ENCODE measurements around the gene SHROOM2.
"Not testable (repeated sequence)": the region's sequence is repeated elsewhere in the genome, so short reads cannot be mapped to it uniquely, and the experiment has no call there.

SHROOM2 gene, protein sequence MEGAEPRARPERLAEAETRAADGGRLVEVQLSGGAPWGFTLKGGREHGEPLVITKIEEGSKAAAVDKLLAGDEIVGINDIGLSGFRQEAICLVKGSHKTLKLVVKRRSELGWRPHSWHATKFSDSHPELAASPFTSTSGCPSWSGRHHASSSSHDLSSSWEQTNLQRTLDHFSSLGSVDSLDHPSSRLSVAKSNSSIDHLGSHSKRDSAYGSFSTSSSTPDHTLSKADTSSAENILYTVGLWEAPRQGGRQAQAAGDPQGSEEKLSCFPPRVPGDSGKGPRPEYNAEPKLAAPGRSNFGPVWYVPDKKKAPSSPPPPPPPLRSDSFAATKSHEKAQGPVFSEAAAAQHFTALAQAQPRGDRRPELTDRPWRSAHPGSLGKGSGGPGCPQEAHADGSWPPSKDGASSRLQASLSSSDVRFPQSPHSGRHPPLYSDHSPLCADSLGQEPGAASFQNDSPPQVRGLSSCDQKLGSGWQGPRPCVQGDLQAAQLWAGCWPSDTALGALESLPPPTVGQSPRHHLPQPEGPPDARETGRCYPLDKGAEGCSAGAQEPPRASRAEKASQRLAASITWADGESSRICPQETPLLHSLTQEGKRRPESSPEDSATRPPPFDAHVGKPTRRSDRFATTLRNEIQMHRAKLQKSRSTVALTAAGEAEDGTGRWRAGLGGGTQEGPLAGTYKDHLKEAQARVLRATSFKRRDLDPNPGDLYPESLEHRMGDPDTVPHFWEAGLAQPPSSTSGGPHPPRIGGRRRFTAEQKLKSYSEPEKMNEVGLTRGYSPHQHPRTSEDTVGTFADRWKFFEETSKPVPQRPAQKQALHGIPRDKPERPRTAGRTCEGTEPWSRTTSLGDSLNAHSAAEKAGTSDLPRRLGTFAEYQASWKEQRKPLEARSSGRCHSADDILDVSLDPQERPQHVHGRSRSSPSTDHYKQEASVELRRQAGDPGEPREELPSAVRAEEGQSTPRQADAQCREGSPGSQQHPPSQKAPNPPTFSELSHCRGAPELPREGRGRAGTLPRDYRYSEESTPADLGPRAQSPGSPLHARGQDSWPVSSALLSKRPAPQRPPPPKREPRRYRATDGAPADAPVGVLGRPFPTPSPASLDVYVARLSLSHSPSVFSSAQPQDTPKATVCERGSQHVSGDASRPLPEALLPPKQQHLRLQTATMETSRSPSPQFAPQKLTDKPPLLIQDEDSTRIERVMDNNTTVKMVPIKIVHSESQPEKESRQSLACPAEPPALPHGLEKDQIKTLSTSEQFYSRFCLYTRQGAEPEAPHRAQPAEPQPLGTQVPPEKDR (N-terminal part only)

DNA sequence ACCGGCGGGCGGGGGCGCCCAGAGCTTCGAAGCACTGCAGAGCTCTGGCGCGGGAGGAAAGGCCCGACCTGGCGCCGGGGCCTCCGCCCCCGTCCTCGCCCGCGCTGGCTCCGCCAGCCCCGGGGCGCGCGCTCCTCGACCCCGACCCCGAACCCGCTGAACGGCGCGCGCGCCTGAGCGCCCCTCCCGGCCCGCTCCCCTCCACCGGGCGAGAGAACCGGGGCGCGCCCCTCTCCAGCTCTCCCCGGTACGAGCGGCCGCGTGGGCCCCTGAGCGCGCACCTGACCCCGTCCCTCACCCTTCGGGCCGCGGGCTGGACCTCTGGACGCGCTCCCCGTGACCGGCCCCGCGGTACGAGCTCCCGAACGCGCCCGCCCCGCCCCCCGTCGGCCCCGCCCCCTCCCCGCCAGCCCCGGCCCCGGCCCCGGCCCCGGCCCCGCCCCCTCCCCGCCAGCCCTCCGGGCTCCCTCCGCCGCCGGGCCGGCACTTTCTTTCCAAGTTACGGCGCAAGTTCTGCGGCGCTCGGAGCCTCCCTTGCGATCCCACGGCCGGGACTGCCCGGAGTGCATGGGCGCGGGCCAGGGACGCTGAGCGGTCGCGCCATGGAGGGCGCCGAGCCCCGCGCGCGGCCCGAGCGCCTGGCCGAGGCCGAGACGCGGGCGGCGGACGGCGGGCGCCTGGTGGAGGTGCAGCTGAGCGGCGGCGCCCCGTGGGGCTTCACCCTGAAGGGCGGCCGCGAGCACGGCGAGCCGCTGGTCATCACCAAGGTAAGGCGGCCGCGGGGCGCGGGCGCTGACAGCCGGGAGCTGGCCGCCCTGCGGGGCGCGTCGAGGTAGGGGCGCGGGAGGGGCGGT lies at the start of gene SHROOM2:
SHROOM2 (plus strand) TSS at position 486 of the 854 bp plus-strand sequence; CDS start at position 603, 117 bp downstream.
- no peak for DNase-seq (ENCODE audit: low read depth in 1 of 2, low spot score in 1 of 2)

DNA sequence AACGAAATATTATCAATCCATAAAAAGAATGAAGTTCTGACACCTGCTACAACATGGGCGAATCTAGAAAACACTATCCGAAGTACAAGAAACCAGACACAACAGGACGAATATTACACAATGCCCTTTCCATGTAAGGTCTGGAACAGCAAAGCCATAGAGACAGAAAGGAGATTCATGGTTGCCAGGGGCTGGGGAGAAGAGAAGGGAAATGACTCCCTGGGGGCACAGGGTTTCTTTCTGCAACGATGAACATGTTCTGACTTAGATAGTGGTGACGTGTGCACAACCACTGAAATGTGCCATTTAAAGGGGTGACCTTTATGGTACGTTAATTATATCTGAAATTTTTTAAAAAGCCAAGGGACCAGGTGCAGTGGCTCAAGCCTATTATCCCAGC lies 48.9 kb upstream of the SHROOM2 start:
- DNase-seq (ENCODE audit: low read depth in 1 of 2, low spot score in 1 of 2) = no peak

DNA sequence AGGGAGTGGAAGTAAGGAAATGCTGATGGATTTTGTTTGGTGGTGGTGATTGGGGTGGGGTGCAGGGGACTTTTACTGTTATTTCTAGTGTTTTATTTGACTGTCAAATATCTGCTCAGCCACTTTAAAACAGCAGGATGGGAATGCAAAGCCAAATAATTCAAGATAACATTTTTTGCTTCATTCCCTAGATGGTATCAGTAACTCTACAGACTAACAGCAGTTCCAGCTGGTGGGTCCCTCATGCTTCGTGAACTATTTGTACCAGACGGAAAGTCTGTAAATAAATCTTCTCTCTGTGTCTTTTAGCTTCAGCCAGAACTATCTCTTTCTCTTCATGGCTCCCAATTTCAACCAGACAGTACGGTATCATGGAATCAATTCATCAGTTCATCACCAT lies 48.1 kb upstream of the SHROOM2 start:
- DNase-seq (ENCODE audit: low read depth in 1 of 2, low spot score in 1 of 2) = no peak

DNA sequence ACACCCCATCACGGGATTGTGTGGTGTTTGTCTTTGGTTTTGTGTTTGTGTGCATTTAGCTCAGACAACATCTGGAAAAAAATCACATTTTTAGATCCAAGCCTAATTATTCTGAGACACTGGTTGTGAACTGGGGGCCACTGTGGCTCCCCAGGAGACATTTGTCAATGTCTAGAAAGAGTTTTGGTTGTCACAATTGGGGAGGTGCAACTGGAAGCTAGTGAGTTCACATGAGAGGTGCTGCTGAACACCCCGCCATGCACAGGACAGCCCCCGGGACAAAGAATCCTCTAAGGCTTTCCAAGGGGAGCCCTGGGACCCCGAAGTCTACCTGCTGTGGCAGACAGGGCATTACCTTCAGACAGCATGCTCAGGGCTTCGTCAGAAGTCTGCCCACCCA lies 47.1 kb upstream of the SHROOM2 start:
- no peak for DNase-seq (ENCODE audit: low read depth in 1 of 2, low spot score in 1 of 2)

DNA sequence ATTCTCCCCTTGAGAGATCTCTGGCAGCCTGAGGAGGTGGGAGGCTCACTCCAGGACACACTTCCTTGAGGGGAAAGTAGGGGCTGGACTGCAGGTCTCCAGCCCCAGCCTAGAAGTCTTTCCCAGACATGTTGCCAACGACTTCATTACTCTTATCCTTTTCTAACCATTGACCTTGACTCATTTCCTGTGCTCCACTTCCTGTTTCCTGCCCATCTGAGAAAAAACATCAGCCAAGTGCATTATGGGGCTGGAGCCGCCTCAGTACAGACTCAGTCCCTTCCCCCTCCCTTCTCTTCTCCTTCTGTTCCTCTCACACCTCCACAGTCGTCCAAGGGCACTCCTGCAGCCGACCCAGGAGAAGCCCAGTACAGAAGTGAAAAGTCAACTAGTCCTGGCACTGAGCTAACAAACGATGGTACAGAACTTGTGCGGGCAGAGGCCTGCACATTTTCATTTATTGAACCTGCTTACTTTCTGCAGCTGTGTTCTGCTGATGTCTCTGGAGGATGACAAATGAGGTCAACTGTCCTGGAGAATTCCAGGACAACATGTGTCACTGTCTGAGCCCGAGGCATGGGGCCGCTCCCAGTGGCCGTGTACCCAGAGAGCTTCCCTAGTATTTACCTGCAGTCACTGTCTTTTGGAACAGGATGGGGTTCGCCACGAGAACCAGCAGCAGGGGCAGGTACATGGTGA lies 40.7 kb upstream of the SHROOM2 start:
- DNase-seq (ENCODE audit: low read depth in 1 of 2, low spot score in 1 of 2) = no peak

DNA sequence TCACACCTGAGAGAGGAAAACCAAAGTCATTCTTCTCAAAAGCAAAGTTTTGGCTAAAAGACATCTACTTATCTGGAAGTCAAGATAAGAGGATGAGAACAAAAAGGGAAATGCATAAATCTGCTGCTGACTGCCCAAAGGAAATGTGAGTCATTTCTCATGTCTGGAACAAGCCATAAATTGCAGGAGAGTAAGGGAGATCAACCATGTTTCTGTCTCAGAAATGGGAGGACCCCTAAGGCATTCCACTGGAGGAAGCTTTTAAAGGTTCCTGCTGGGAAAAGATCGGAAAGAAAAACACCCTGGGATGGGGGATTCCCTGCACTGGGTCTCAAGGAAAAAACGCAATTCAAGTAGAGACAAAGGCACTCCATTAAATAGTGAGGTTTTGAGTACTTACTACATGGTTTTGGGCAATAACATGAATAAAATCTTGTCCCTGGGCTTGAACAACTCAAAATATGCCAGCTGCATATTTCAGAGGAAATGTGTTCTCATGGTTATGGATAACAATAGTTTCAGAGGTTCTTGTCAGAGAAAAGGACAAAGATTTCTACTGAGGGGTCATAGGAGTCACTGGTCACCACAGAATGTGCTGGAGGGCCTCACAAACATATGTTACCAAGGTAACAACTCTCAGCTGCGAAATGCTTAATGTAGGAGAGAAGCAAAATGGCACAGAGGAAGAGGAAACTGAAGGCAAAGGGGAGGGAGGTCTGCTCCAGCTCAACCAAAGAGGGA lies 39.9 kb upstream of the SHROOM2 start:
- DNase-seq (ENCODE audit: low read depth in 1 of 2, low spot score in 1 of 2) = no peak

DNA sequence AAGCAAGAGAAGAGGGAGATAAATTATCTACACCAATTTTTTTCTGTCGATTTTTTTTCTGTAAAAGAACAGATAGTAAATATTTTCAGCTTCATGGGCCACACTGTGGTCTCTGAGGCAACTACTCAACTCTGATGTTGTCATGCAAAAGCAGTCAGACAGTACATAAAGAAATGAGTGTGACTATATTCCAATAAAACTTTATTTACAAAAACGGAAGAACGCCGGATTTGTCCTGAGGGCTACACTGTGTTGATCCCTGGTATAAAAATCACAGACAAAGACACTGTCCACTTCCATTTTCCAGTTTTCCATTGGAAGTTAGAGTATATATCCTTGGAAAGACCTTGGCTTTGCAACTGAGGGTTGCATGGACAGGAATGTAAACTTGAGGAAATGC lies 38.6 kb upstream of the SHROOM2 start:
- DNase-seq (ENCODE audit: low read depth in 1 of 2, low spot score in 1 of 2) = no peak

DNA sequence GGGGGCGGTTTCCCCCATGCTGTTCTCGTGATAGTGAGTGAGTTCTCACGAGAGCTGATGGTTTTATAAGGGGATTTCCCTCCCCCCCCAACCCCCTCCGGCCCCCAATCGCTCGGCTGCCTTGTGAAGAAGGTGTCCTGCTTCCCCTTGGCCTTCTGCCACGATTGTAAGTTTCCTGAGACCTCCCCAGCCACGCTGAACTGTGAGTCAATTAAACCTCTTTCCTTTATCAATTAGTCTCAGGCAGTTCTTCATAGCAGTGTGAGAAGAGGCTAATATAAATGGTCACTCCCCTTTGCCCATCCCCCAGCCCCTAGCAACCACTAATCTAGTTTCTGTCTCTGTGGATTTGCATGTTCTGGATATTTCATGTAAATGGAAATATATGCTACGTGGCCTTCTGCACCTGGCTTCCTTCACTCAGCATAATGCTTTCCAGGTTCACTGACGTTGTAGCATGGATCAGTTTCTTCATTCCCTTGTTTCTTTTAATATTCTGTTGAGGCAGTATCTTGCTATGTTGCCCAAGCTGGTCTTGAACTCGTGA lies 37.0 kb upstream of the SHROOM2 start:
- DNase-seq (ENCODE audit: low read depth in 1 of 2, low spot score in 1 of 2) = no peak

DNA sequence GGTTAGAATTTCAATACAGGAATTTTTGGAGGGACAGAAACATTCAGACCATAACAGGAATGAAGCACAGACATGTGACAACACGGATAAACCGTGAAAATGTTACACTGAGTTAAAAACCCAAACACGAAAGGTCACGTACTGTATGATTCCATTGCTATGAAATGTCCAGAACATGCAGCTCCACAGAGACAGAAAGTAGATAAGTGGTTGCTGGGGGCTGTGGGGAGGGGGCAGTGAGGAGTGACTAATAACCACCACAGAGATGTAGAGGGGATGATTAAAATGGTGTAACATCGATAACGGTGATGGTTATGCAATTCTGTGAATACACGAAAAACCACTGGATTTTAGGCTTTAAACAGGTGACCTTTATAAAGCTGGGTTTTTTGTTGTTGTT lies 28.9 kb upstream of the SHROOM2 start:
- no peak for DNase-seq (ENCODE audit: low read depth in 1 of 2, low spot score in 1 of 2)

DNA sequence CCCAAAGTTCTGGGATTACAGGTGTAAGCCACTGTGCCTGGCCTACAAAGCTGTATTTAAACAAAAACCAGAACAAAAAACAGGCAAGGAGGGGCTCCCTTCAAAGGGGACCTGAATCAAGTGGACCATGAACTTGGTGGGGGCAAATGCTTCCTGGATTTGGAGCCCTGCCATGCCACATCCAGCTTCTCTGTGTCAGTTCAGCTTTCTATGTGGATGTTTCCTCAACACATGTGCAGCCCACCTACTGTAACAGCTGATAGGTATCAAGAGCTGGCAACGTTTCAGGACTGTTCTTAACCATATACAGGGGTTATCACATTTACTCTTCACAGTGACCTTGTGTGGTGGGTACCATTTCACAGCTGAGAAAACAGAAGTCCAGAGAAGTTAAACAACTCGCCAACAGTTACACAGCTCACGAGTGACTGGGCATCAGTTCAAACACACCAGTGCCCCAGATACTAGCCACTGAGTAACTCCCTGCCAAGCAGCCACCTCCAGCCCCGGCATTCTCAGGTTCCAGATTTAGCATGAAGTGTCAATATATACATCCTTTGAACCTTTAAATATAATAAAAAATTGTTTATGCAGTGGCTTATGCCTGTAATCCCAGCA lies 28.1 kb upstream of the SHROOM2 start:
- DNase-seq (ENCODE audit: low read depth in 1 of 2, low spot score in 1 of 2) = no peak

DNA sequence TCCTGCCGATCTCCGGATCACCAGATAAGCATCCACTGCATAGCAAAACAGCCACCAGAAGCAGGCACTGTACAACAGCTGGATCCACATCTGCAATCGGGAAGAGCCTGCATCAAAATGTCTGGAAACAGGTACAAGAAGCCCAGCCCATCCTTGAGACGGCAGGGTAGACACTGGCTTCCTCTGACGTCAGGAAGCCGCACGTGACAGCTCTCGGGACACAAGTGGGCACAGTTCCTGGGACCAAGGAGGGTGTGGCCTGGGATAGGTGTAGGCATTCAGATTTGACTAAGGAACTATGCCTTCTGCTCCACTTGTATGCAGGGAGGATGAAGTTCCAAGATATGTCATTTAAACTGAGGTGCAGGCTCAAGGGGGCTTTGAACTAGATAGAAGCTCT lies 26.9 kb upstream of the SHROOM2 start:
- no peak for DNase-seq (ENCODE audit: low read depth in 1 of 2, low spot score in 1 of 2)

DNA sequence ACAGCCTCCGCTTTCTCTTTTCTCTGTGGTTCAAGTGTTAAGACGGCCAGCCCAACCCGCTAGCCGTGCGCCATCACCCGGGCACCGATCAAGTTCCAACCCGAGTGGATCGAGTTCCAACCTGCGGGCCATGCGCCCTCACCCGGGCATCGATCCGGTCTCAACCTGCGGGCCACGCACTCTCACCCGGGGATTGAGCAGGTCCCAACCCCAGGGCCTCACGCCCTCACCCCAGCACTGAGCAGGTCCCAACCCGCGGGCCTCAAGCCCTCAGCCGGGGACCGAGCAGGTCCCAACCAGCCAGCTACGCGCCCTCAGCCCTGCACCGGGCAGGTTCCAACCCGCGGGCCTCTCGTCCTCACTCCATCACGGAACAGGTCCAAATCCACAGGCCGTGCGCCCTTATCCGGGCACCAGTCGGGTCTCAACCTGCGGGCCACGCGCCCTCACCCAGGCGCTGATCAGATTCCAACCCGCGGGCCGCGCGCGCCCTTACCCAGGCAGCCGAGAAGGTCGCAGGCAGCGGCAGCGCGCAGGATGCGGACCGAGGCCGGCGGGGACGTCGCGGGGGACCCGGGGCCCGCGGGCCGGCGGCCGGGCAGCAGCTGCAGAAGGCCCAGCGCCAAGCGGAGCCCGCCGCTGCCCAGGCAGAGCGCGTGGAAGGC lies 21.0 kb upstream of the SHROOM2 start:
- DNase-seq (ENCODE audit: low read depth in 1 of 2, low spot score in 1 of 2) = no peak

DNA sequence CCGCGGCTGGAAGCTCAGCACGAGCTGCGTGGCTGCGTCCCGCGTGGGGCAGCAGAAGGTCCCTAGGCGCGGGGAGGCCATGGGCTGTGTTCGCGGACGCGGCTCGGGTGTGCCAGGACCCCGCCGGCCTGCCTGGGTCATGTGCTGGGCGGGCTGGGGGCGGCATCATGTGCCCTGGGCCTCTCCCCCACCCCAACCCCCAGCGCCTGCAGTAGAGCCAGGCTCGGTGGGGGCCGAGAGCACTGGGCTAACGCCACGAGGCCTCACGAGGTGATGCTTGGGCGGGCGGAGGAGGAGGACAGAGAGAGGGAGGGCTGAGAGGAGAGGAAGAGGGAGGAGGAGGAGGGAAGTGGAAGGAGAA lies 20.5 kb upstream of the SHROOM2 start, which contains the start of gene GPR143:
GPR143 (minus strand) TSS at position 111 of the 361 bp plus-strand sequence; CDS start at position 81, 30 bp downstream.
- no peak for DNase-seq (ENCODE audit: low read depth in 1 of 2, low spot score in 1 of 2)

DNA sequence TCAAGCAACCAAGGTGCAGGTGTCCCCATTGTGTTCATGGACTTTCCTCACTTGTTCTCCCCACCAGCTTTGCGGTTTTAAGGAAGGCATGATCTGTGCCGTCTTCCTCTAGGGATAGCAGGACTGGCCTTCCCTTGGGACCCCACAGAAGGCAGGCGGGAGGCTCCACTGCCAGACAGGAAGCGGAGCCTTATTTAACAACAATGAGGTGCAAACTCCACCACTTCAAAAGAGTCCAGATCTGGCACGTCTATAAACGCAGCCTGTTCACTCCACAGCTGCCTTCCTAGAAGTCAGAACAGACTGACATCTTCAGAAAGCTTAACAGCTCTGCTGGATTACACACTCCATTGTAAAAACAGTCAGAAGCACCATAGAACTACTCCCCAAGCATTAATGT lies 18.9 kb upstream of the SHROOM2 start:
- DNase-seq (ENCODE audit: low read depth in 1 of 2, low spot score in 1 of 2) = no peak

DNA sequence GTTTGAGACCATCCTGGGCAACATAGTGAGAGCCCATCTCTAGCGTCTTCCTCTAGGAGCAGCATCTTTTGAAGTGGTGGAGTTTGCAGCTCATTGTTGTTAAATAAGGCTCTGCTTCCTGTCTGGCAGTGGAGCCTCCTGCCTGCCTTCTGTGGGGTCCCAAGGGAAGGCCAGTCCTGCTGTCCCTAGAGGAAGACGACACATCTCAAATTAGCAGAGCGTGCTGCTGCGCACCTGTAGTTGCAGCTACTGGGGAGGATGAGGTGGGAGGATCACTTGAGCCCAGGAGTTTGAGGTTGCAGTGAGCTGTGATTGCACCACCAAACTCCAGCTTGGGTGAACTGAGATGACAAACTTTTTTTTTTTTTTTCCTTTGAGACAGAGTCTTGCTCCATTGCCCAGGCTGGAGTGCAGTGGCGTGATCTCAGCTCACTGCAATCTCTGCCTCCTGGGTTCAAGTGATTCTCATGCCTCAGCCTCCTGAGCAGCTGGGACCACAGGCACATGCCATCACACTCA lies 17.8 kb upstream of the SHROOM2 start:
- not testable (repeated sequence) for DNase-seq (ENCODE audit: low read depth in 1 of 2, low spot score in 1 of 2)

DNA sequence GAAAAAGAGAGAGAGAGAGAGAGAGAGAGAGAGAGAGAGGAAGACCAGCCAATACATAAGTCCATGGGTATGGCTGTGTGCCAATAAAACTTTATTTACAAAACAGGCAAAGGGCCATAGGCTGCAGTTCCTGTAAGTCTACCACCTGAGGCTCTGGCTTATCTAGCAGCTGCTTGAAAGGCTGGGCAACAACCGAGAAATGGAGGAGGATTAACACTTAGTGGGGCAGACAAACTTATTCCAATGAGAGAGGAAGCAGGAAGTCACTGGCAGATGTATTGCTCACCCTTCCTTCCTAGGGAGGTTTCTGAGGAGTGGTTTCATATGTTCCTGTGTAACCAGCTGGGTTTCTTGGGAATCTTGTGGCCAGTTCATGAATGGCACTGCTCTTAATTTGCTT lies 15.9 kb upstream of the SHROOM2 start:
- no peak for DNase-seq (ENCODE audit: low read depth in 1 of 2, low spot score in 1 of 2)

DNA sequence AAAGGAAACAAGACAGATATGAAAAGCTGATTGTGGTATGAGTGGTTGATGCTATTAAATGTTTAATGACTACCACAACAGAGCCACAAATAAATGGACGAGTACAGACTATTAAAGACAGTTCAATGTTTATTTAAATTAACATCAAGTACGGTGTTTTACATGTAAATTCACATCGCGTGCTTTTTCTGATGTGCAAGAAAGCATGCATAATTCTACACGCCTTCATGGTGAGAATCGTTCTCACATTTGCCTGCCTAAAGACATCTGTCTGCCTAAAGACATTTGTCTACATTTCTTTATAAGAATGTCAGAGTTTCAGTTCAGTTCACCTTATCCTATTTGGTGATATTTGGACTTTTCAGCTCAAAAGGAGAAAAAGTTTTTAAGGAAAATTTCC lies 13.3 kb upstream of the SHROOM2 start:
- DNase-seq (ENCODE audit: low read depth in 1 of 2, low spot score in 1 of 2) = no peak

DNA sequence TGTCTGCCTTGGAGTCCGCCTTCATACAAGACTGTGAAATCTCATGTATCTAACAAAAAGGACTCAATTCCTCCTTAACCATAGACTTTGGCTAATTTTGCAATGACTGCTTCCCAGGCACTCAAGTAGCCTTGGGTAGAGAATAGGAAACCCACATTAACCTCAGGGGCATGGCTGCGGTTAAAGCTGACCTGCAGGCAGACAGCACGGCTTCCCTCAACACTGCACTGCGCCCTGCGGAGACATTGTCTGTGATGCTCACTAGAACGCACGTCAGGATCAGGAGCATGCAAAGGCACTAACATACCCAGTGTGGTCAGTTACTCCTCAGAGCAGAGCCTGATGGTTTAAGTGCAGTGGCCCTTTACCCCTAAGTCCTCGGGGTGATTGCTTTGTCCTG lies 10.3 kb upstream of the SHROOM2 start:
- DNase-seq (ENCODE audit: low read depth in 1 of 2, low spot score in 1 of 2) = no peak

Data from activated T-helper 1 cell treated with anti-CD3 and anti-CD28 coated beads, Interleukin-2, amount 50 U/mL, for 16 hours (primary cell).